Mesothelial cell of epicardium (in vitro differentiated cells): ENCODE data around the gene FHIT. TPM values are rescaled to one million over a fixed set of nuclear protein-coding genes. Genes with fewer than 3 reads are reported as not detected.

Experiments used
- DNase-seq, 2 experiments: peaks; one replicate each; pipeline ENCODE4 v3.0.0; 2021; ENCODE audit warnings: low spot score in 2 of 2; ENCODE audit not compliant: unreplicated experiment in 2 of 2
- H3K27ac Mint-ChIP-seq: 2 replicates; pipeline ENCODE4 v1.8.0; 2021; ENCODE audit warnings: mixed read lengths
- H3K27me3 Mint-ChIP-seq: 2 replicates; pipeline ENCODE4 v1.8.0; 2021; ENCODE audit warnings: low read depth, mixed read lengths
- H3K36me3 Mint-ChIP-seq: 2 replicates; pipeline ENCODE4 v1.8.0; 2021; ENCODE audit warnings: mixed read lengths
- H3K4me1 Mint-ChIP-seq: 2 replicates; pipeline ENCODE4 v1.8.0; 2021; ENCODE audit warnings: mixed read lengths
- H3K4me3 Mint-ChIP-seq: 2 replicates; pipeline ENCODE4 v1.8.0; 2021; ENCODE audit warnings: mild to moderate bottlenecking, moderate library complexity, mixed read lengths
- H3K9me3 Mint-ChIP-seq: 2 replicates; pipeline ENCODE4 v1.8.0; 2021; ENCODE audit warnings: mixed read lengths
- total RNA-seq: library from RNA; stranded (reverse); gene quantifications from 3 replicates; pipeline ENCODE4 v1.2.1, GENCODE V29; 2021
- TF ChIP-seq, protein P1 (sequence below): fragments of 200-600 bp; sonication (generic); IDR thresholded peaks from one replicate; pipeline ENCODE4 v1.5.0; 2021; ENCODE audit warnings: antibody characterized with exemption; ENCODE audit not compliant: unreplicated experiment

Gene FHIT
- total RNA-seq, 1 donor from 2014 or later: 10.7 TPM

DNA sequence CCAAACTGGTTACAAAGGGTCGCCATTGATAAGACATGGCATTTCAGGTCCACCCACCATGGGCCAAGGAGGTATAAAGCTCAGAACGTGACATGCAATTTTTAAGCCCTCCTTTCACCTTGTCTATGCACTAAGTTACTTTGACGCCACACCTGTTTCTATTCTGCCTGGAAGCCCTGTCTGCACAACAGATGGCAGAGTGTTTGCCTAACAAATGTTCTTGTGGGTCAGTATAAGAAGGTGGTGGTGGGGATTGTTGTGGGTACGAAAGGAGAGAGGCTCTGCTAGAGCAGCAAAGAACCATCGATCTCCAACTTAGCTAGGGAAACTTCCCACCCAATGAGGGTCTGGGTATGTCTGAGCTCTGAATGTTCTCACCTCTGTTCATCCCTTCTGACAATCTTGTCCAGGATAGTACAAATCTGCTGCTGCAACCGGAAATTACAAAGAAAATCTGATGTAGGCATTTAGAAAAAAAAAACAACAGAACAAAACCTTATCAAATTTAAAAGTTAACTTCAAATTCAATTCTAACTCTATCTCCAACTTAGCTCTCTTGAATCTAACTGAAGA lies 1256.4 kb downstream of the FHIT start:
- DNase-seq: no peak
- Mint-ChIP-seq H3K27ac (no peak overlapping the region), H3K4me1 (peaks cover 10% of the 10 kb centered on the region), H3K9me3 (peaks cover 4% of the 10 kb centered on the region), H3K27me3 (peaks cover 14% of the 10 kb centered on the region), H3K36me3 (no peaks in the 10 kb centered on the region), H3K4me3 (no peak overlapping the region)
- TF ChIP-seq, protein P1, sequence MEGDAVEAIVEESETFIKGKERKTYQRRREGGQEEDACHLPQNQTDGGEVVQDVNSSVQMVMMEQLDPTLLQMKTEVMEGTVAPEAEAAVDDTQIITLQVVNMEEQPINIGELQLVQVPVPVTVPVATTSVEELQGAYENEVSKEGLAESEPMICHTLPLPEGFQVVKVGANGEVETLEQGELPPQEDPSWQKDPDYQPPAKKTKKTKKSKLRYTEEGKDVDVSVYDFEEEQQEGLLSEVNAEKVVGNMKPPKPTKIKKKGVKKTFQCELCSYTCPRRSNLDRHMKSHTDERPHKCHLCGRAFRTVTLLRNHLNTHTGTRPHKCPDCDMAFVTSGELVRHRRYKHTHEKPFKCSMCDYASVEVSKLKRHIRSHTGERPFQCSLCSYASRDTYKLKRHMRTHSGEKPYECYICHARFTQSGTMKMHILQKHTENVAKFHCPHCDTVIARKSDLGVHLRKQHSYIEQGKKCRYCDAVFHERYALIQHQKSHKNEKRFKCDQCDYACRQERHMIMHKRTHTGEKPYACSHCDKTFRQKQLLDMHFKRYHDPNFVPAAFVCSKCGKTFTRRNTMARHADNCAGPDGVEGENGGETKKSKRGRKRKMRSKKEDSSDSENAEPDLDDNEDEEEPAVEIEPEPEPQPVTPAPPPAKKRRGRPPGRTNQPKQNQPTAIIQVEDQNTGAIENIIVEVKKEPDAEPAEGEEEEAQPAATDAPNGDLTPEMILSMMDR: no peak

DNA sequence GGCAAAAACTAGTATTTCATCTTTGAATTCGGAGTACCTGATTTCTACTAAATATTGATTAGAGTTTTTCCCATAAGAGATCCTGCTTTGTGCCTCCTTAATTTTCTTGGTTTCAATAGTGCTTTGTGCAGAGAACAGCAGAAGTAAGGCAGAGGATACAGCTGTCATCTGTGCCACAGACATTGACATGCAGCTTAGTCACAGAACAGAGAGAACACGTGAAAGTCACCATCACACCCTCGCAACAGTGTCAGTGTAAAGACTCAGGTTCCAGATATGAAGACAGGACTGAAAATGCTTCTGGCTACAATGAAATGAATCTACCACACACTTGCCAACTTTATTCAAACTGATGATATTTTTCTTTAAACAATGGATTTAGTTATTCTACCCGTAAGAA lies 1258.7 kb downstream of the FHIT start:
- Mint-ChIP-seq H3K4me3 (no peak overlapping the region), H3K27ac (no peak overlapping the region), H3K4me1 (no peaks in the 10 kb centered on the region), H3K27me3 (peaks cover 14% of the 10 kb centered on the region), H3K36me3 (no peaks in the 10 kb centered on the region), H3K9me3 (peaks cover 4% of the 10 kb centered on the region)
- TF ChIP-seq, protein P1: no peak
- no peak for DNase-seq

DNA sequence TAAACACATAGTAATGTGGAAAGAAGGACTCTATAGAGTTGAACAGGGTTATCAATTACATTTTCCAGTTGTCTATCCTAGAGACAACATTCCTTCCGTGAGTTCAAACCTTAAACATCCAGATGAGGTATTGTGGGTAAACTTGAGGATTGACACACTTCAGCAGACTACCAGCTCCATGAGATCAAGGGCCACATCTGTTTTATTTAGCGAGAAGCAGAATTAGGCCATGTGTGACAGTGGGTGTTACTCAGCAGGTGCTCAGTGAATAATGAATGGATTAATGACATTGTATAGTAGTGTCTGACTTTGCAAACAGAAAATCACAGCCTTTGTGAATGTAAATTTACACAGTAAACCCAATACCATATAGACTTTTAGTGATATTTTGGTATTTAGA lies 1260.3 kb downstream of the FHIT start:
- H3K4me1 Mint-ChIP-seq: no peaks in the 10 kb centered on the region
- TF ChIP-seq, protein P1: no peak
- no peak overlapping the region for H3K27ac Mint-ChIP-seq
- no peak for DNase-seq
- H3K9me3 Mint-ChIP-seq: peaks cover 4% of the 10 kb centered on the region
- H3K4me3 Mint-ChIP-seq: no peak overlapping the region
- no peaks in the 10 kb centered on the region for H3K36me3 Mint-ChIP-seq
- peaks cover 14% of the 10 kb centered on the region for H3K27me3 Mint-ChIP-seq

DNA sequence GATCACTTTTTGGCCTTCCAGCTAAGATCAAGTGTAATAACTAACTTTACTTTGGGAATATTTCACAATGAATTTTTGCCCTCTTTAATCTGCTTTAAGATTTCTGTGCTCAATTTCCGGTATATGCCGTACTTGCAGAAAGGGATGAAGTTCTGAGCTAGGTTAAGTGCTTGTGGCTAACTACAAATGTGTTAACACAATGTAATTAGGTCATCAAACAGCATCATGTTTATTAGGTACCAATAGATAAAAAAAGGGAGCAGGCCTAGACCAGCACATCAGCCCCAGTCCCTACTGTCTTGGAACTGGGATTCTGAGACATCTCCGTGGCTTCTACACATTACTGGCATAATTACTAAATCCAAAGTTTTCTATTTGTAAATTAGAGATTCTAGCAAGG lies 1268.7 kb downstream of the FHIT start:
- Mint-ChIP-seq H3K27ac (no peak overlapping the region), H3K4me1 (no peaks in the 10 kb centered on the region), H3K4me3 (no peak overlapping the region), H3K9me3 (peaks cover 7% of the 10 kb centered on the region), H3K36me3 (no peaks in the 10 kb centered on the region), H3K27me3 (peaks cover 4% of the 10 kb centered on the region)
- TF ChIP-seq, protein P1: no peak
- no peak for DNase-seq

DNA sequence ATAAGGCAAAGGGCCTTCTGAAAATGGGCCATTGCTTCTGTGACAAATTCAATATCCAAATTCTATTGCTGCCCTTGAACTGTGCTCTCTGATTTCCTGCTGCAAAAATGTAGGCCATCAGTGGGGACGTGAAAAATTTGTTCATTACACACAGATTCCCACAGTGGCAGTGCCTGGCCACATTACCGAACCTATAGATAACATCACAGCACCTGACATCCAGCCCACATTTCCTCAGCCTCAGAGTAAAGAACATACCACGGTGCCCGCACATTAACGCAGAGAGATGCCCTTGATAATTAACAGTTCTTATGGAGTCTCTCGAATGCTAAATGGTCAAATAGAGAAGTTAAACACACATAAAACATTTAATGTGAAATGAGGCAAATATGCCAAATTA lies 1269.9 kb downstream of the FHIT start:
- peaks cover 4% of the 10 kb centered on the region for H3K27me3 Mint-ChIP-seq
- DNase-seq: no peak
- H3K27ac Mint-ChIP-seq: no peak overlapping the region
- TF ChIP-seq, protein P1: no peak
- H3K4me3 Mint-ChIP-seq: no peak overlapping the region
- no peaks in the 10 kb centered on the region for H3K4me1 Mint-ChIP-seq
- H3K9me3 Mint-ChIP-seq: peaks cover 7% of the 10 kb centered on the region
- H3K36me3 Mint-ChIP-seq: no peaks in the 10 kb centered on the region

DNA sequence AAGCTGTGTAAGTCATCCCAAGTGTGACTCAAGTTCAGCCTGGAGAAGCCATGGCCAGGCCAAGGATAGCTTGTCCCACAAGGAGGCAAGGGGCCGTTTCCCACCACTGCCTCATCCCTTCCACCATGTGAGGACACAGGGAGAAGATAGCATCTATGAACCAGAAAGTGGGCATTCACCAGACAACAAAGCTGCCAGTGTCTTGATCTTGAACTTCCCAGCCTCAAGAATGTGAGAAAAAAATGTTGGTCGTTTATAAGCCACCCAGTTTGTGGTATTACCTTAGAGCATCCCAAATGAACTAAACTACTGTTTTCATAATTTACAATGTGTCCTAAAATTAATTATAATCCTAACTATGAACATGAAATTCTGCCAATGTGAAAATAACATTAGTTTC lies 1270.7 kb downstream of the FHIT start:
- Mint-ChIP-seq H3K27me3 (peaks cover 4% of the 10 kb centered on the region), H3K4me3 (no peak overlapping the region), H3K27ac (no peak overlapping the region), H3K4me1 (no peaks in the 10 kb centered on the region), H3K36me3 (no peaks in the 10 kb centered on the region), H3K9me3 (peaks cover 7% of the 10 kb centered on the region)
- TF ChIP-seq, protein P1: no peak
- no peak for DNase-seq
